Measurements from ENCODE around the gene PLEK. TPM values are rescaled to one million over a fixed set of nuclear protein-coding genes. Genes with fewer than 3 reads are reported as not detected.

The PLEK gene
- total RNA-seq, 4 donors from 2014 or later = 3.0 to 5.2 (median 4.6) TPM; not detected in 1

DNA sequence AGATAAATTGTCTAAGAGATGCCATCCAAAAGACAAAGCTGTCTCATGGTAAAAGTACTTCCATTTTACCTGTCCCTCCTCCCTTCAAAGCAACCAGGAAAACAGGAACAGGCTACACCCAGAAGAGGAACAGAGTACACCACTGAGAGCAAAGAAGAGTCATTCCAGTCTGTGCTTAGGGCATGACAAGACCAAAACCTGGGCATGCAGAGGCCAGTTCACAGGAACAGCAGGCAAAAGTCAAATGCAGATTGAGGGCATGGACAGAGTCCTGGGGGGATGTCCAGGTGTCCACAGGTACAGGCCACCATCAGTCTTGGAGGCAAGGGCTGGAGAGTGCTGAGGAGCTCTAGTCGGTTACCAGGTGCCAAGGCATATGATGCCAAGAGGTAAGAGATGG lies 23.7 kb downstream of the PLEK start:
- intact Hi-C loops (cut with DNase I; ENCODE audit: low total_unique reads) = no loop called here
- H3K4me1 ChIP-seq = peaks cover 0 to 3% (median 0%) of the 10 kb centered on the region in 4 donors
- WGBS, 2 donors (ENCODE audit: low coverage in 1 of 2) = 81% methylated on average over 1 of the region's 1 CpG; no CpG with 5 or more reads in 1 of the 2 donors
- H3K9me3 ChIP-seq = no peaks in the 10 kb centered on the region
- no peaks in the 10 kb centered on the region for H3K36me3 ChIP-seq
- H3K27ac ChIP-seq = no peak overlapping the region
- in situ Hi-C loops (cut with MboI; ENCODE audit: low pct_ligation_motif_present in 1 of 4, low pct_unique_long_range_greater_than_20kb in 1 of 4, low sequenced_read_pairs in 3 of 4) = no loop called here
- H3K4me3 ChIP-seq = no peak overlapping the region
- TF ChIP-seq EP300 (IDR thresholded peaks at IDR 0.05; ENCODE audit: low read depth) (no peak), POLR2AphosphoS5 (IDR thresholded peaks at IDR 0.05) (no peak), POLR2A (IDR thresholded peaks at IDR 0.05) (no peak)
- TF ChIP-seq, protein P1, sequence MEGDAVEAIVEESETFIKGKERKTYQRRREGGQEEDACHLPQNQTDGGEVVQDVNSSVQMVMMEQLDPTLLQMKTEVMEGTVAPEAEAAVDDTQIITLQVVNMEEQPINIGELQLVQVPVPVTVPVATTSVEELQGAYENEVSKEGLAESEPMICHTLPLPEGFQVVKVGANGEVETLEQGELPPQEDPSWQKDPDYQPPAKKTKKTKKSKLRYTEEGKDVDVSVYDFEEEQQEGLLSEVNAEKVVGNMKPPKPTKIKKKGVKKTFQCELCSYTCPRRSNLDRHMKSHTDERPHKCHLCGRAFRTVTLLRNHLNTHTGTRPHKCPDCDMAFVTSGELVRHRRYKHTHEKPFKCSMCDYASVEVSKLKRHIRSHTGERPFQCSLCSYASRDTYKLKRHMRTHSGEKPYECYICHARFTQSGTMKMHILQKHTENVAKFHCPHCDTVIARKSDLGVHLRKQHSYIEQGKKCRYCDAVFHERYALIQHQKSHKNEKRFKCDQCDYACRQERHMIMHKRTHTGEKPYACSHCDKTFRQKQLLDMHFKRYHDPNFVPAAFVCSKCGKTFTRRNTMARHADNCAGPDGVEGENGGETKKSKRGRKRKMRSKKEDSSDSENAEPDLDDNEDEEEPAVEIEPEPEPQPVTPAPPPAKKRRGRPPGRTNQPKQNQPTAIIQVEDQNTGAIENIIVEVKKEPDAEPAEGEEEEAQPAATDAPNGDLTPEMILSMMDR (IDR thresholded peaks at IDR 0.05) = no peak
- no peak for DNase-seq
- no peaks in the 10 kb centered on the region for H3K27me3 ChIP-seq

DNA sequence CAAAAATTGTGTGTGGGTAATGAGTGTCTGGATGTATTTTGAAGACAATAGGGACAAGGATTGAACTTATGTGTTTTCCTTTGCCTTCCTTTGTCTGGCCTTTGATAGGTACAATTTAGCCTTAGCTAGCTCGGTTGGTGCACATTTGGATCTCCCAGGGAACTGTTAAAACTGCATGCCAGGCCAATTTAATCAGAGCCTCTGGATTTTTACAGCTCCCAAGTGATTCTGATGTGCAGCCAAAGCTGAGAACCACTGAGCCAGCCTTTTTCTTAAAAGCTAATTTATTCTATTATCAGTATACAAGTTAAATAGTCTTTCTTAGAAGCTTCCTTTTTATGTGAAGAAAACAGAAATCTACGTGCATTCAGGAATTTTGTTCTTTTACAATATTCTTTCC lies 25.0 kb downstream of the PLEK start:
- no peak for TF ChIP-seq POLR2AphosphoS5 (IDR thresholded peaks at IDR 0.05)
- no peak for TF ChIP-seq POLR2A (IDR thresholded peaks at IDR 0.05)
- TF ChIP-seq EP300 (IDR thresholded peaks at IDR 0.05; ENCODE audit: low read depth) = no peak
- TF ChIP-seq, protein P1 (IDR thresholded peaks at IDR 0.05) = no peak
- Histone ChIP-seq H3K9me3 (no peaks in the 10 kb centered on the region), H3K4me3 (no peak overlapping the region), H3K4me1 (peaks cover 0 to 3% (median 0%) of the 10 kb centered on the region in 4 donors), H3K27me3 (no peaks in the 10 kb centered on the region), H3K36me3 (no peaks in the 10 kb centered on the region), H3K27ac (no peak overlapping the region)
- no peak for DNase-seq
- in situ Hi-C loops (cut with MboI; ENCODE audit: low pct_ligation_motif_present in 1 of 4, low pct_unique_long_range_greater_than_20kb in 1 of 4, low sequenced_read_pairs in 3 of 4) = no loop called here
- 60 to 79% methylated on average over 2 of the region's 2 CpGs for WGBS, 2 donors (ENCODE audit: low coverage in 1 of 2)
- intact Hi-C loops (cut with DNase I; ENCODE audit: low total_unique reads) = no loop called here

DNA sequence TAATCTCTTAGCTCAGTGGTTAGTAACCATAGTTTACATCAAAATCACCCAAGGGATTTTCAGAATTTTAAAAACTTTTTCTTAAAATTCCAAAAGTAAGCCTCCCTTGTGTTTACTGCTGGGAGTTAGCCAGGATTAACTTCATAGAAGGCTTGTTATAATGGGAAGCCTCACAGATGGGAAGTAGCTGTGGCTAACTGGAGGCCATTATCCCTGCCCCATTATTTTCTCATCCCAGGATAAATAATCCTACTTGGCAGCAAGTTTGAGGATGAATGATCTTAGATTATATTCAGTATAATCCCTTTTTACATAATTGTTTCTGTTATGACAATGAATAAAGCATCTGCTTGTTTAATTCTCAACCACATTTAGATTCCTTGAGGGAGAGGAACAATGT lies 25.5 kb downstream of the PLEK start:
- in situ Hi-C loops (cut with MboI; ENCODE audit: low pct_ligation_motif_present in 1 of 4, low pct_unique_long_range_greater_than_20kb in 1 of 4, low sequenced_read_pairs in 3 of 4) (no loop called here), intact Hi-C loops (cut with DNase I; ENCODE audit: low total_unique reads) (no loop called here)
- Histone ChIP-seq H3K27me3 (no peaks in the 10 kb centered on the region), H3K4me1 (peaks cover 0 to 3% (median 0%) of the 10 kb centered on the region in 4 donors), H3K36me3 (no peaks in the 10 kb centered on the region), H3K27ac (no peak overlapping the region), H3K4me3 (no peak overlapping the region), H3K9me3 (no peaks in the 10 kb centered on the region)
- DNase-seq = no peak
- TF ChIP-seq POLR2AphosphoS5 (IDR thresholded peaks at IDR 0.05) = no peak
- TF ChIP-seq POLR2A (IDR thresholded peaks at IDR 0.05) = no peak
- TF ChIP-seq, protein P1 (IDR thresholded peaks at IDR 0.05) = no peak
- TF ChIP-seq EP300 (IDR thresholded peaks at IDR 0.05; ENCODE audit: low read depth) = no peak

DNA sequence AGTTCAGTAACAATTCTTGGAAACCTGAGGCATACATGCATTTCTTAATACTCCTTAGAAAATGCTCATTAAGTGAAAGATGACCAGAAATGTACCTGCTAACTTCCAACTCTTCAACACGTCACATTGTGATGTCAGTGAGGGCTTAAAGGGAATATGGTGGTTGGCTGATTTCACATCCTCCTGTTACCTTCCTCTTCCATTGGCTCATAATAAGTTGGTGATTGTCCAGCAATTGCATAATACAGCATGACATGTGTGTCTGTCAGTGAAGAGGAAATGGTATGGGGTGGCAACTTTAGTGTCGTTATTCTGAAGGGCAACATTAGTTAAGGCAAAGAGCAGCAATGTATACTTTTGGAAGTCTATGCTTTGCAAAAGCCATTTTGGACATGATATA lies 26.0 kb downstream of the PLEK start:
- H3K27ac ChIP-seq = no peak overlapping the region
- TF ChIP-seq POLR2AphosphoS5 (IDR thresholded peaks at IDR 0.05) = no peak
- no peak for TF ChIP-seq POLR2A (IDR thresholded peaks at IDR 0.05)
- TF ChIP-seq, protein P1 (IDR thresholded peaks at IDR 0.05) = no peak
- TF ChIP-seq EP300 (IDR thresholded peaks at IDR 0.05; ENCODE audit: low read depth) = no peak
- no peaks in the 10 kb centered on the region for H3K9me3 ChIP-seq
- H3K36me3 ChIP-seq = no peaks in the 10 kb centered on the region
- DNase-seq = no peak
- H3K4me3 ChIP-seq = no peak overlapping the region
- WGBS, 2 donors (ENCODE audit: low coverage in 1 of 2) = 49% methylated on average over 2 of the region's 2 CpGs; no CpG with 5 or more reads in 1 of the 2 donors
- in situ Hi-C loops (cut with MboI; ENCODE audit: low pct_ligation_motif_present in 1 of 4, low pct_unique_long_range_greater_than_20kb in 1 of 4, low sequenced_read_pairs in 3 of 4) = no loop called here
- intact Hi-C loops (cut with DNase I; ENCODE audit: low total_unique reads) = no loop called here
- H3K27me3 ChIP-seq = no peaks in the 10 kb centered on the region
- H3K4me1 ChIP-seq = peaks cover 0 to 3% (median 0%) of the 10 kb centered on the region in 4 donors

All from transverse colon (tissue), 4 donors.